ENCODE measurements around the gene SYT5. TPM values are rescaled to one million over a fixed set of nuclear protein-coding genes. Genes with fewer than 3 reads are reported as not detected.

Gene SYT5
- polyA plus RNA-seq, 1 donor (not counting 4 experiments of a cell fraction or from before 2014, with no cell fraction given): 0.33 TPM

GRCh38 chr19:55229145-55229788 is 49.2 kb upstream of the SYT5 start:
- no peak overlapping the region for H3K27ac ChIP-seq (ENCODE audit: control insufficient read depth, insufficient read depth, low read length)
- dilution Hi-C loops (cut with MboI; ENCODE audit: extremely low pct_ligation_motif_present, low sequenced_read_pairs): no loop called here
- peaks cover 25 to 27% of the 10 kb centered on the region in 2 experiments for H3K36me3 ChIP-seq (ENCODE audit: control insufficient read depth in 2 of 2, extremely low read depth in 1 of 2, insufficient read depth in 2 of 2, low read length in 2 of 2)
- TF ChIP-seq CTCF (optimal IDR thresholded peaks at IDR 0.05 in 1 of 3, IDR thresholded peaks at IDR 0.05 in 1 of 3, conservative IDR thresholded peaks at IDR 0.05 in 1 of 3; ENCODE audit: extremely low read depth in 1 of 3, insufficient read depth in 2 of 3, low read length in 3 of 3) (no peak), EZH2 (IDR thresholded peaks at IDR 0.05; ENCODE audit: low read length) (no peak)
- no peaks in the 10 kb centered on the region for H4K20me1 ChIP-seq (ENCODE audit: control insufficient read depth, extremely low read depth, insufficient read depth, low read length)
- H3K9me3 ChIP-seq (ENCODE audit: control insufficient read depth, low read depth, low read length): no peaks in the 10 kb centered on the region
- no peak overlapping the region for H3K9ac ChIP-seq (ENCODE audit: control insufficient read depth, extremely low read depth, insufficient read depth, low read length)
- no peaks in the 10 kb centered on the region for H3K79me2 ChIP-seq (ENCODE audit: control insufficient read depth, insufficient read depth, low read length)
- FAIRE-seq (no peak), DNase-seq (ENCODE audit: low read depth, low spot score) (no peak)
- no peak overlapping the region for H3K4me3 ChIP-seq (ENCODE audit: control insufficient read depth in 2 of 3, extremely low read depth in 1 of 3, insufficient read depth in 2 of 3, low read depth in 1 of 3, low read length in 3 of 3)
- no peaks in the 10 kb centered on the region for H3K4me1 ChIP-seq (ENCODE audit: control insufficient read depth, extremely low read depth, insufficient read depth, low read length)
- no peaks in the 10 kb centered on the region for H3K27me3 ChIP-seq (ENCODE audit: control insufficient read depth, extremely low read depth, insufficient read depth, low read length)
- H3K9me1 ChIP-seq (ENCODE audit: control insufficient read depth, extremely low read depth, insufficient read depth, low read length): no peaks in the 10 kb centered on the region
- H3K4me2 ChIP-seq (ENCODE audit: control insufficient read depth, extremely low read depth, insufficient read depth, low read depth, low read length): no peak overlapping the region
- no peak overlapping the region for H2AFZ ChIP-seq (ENCODE audit: control insufficient read depth, low read length)

- no peaks in the 10 kb centered on the region for H3K79me2 ChIP-seq (ENCODE audit: control insufficient read depth, insufficient read depth, low read length)
- H3K4me3 ChIP-seq (ENCODE audit: control insufficient read depth in 2 of 3, extremely low read depth in 1 of 3, insufficient read depth in 2 of 3, low read depth in 1 of 3, low read length in 3 of 3): no peak within 1 kb of the TSS
- peaks cover 26 to 30% of the 10 kb centered on the region in 2 experiments for H3K36me3 ChIP-seq (ENCODE audit: control insufficient read depth in 2 of 2, extremely low read depth in 1 of 2, insufficient read depth in 2 of 2, low read length in 2 of 2)
- H3K4me1 ChIP-seq (ENCODE audit: control insufficient read depth, extremely low read depth, insufficient read depth, low read length): no peaks in the 10 kb centered on the region
- DNase-seq (ENCODE audit: low read depth, low spot score) (no peak), FAIRE-seq (no peak)
- H4K20me1 ChIP-seq (ENCODE audit: control insufficient read depth, extremely low read depth, insufficient read depth, low read length): no peaks in the 10 kb centered on the region
- no peak within 1 kb of the TSS for H3K9ac ChIP-seq (ENCODE audit: control insufficient read depth, extremely low read depth, insufficient read depth, low read length)
- no peaks in the 10 kb centered on the region for H3K9me1 ChIP-seq (ENCODE audit: control insufficient read depth, extremely low read depth, insufficient read depth, low read length)
- TF ChIP-seq EZH2 (IDR thresholded peaks at IDR 0.05; ENCODE audit: low read length): no peak
- TF ChIP-seq CTCF (optimal IDR thresholded peaks at IDR 0.05 in 1 of 3, IDR thresholded peaks at IDR 0.05 in 1 of 3, conservative IDR thresholded peaks at IDR 0.05 in 1 of 3; ENCODE audit: extremely low read depth in 1 of 3, insufficient read depth in 2 of 3, low read length in 3 of 3): no peak
- no peaks in the 10 kb centered on the region for H3K9me3 ChIP-seq (ENCODE audit: control insufficient read depth, low read depth, low read length)
- dilution Hi-C loops (cut with MboI; ENCODE audit: extremely low pct_ligation_motif_present, low sequenced_read_pairs): no loop called here
- no peak within 1 kb of the TSS for H3K4me2 ChIP-seq (ENCODE audit: control insufficient read depth, extremely low read depth, insufficient read depth, low read depth, low read length)
- H3K27ac ChIP-seq (ENCODE audit: control insufficient read depth, insufficient read depth, low read length): no peak within 1 kb of the TSS
- H2AFZ ChIP-seq (ENCODE audit: control insufficient read depth, low read length): no peak within 1 kb of the TSS
- no peaks in the 10 kb centered on the region for H3K27me3 ChIP-seq (ENCODE audit: control insufficient read depth, extremely low read depth, insufficient read depth, low read length)
Measured at GRCh38 chr19:55228403-55229031, 48.4 kb upstream of the SYT5 start, which contains the start of gene TMEM86B. TSS of gene TMEM86B (minus strand) at chr19:55228763. CDS start at chr19:55228741, 22 bp downstream.

All from keratinocyte (primary cell).